Caco-2 (cell line): ENCODE data around the gene ARMH1. TPM values are rescaled to one million over a fixed set of nuclear protein-coding genes. Genes with fewer than 3 reads are reported as not detected.
A peak's percentile ranks its signal among the peaks of the same experiment; 100 is the strongest.
"Not testable (repeated sequence)": the region's sequence is repeated elsewhere in the genome, so short reads cannot be mapped to it uniquely, and the experiment has no call there.

ENCODE experiments used
- BruUV-seq: library from RNA; stranded (reverse); fragments of 400-500 nt; replicated peaks from 2 replicates; lab custom pipeline; 2021; lab: Mats Ljungman, UMichigan
- CTCF ChIA-PET: fragments of 300-600 bp; sonication (Branson Sonifier 250); formaldehyde crosslinking; loops from one replicate; lab custom pipeline; 2022; ENCODE audit warnings: antibody characterized with exemption; lab: Charles Lee
- POLR2A ChIA-PET: fragments of 300-600 bp; sonication (Branson Sonifier 250); formaldehyde crosslinking; loops from one replicate; lab custom pipeline; 2022; ENCODE audit warnings: antibody characterized with exemption; lab: Charles Lee
- DNase-seq, 2 experiments: peaks; one replicate each; pipeline versions ENCODE4 v3.0.0 to v3.0.0-alpha.2; 2020 to 2022
- H3K27me3 ChIP-seq: replicated peaks from 2 replicates; pipeline ENCODE4 v1.6.0; 2011; ENCODE audit warnings: low read length; ENCODE audit not compliant: control insufficient read depth, insufficient read depth
- H3K36me3 ChIP-seq: 2 replicates; pipeline ENCODE4 v1.5.1; 2011; ENCODE audit warnings: low read length; ENCODE audit not compliant: control insufficient read depth, insufficient read depth
- H3K4me1 ChIP-seq: fragments of 250-450 bp; sonication (Bioruptor Pico); 2 replicates; pipeline ENCODE4 v1.5.1; 2020; ENCODE audit warnings: mild to moderate bottlenecking
- H3K4me3 ChIP-seq: 2 replicates; pipeline ENCODE4 v1.5.1; 2011; ENCODE audit warnings: low read depth, mild to moderate bottlenecking, control low read depth, low read length
- H3K9me3 ChIP-seq: fragments of 250-450 bp; sonication (Bioruptor Pico); 2 replicates; pipeline ENCODE4 v1.5.1; 2020; ENCODE audit warnings: mild to moderate bottlenecking, moderate library complexity
- H3K27ac Mint-ChIP-seq: one replicate; pipeline ENCODE4 v1.8.0; 2022; ENCODE audit warnings: mixed read lengths; ENCODE audit not compliant: unreplicated experiment
- H3K27me3 Mint-ChIP-seq: one replicate; pipeline ENCODE4 v1.8.0; 2022; ENCODE audit warnings: mixed read lengths; ENCODE audit not compliant: insufficient read depth, unreplicated experiment
- H3K36me3 Mint-ChIP-seq: one replicate; pipeline ENCODE4 v1.8.0; 2022; ENCODE audit warnings: mild to moderate bottlenecking, mixed read lengths; ENCODE audit not compliant: insufficient read depth, unreplicated experiment
- H3K4me1 Mint-ChIP-seq: one replicate; pipeline ENCODE4 v1.8.0; 2022; ENCODE audit warnings: low read depth, mixed read lengths; ENCODE audit not compliant: unreplicated experiment
- H3K4me3 Mint-ChIP-seq: one replicate; pipeline ENCODE4 v1.8.0; 2022; ENCODE audit warnings: mild to moderate bottlenecking, moderate library complexity, mixed read lengths; ENCODE audit not compliant: unreplicated experiment
- H3K9me3 Mint-ChIP-seq: one replicate; pipeline ENCODE4 v1.8.0; 2022; ENCODE audit warnings: mixed read lengths; ENCODE audit not compliant: unreplicated experiment
- CTCF ChIP-seq, 2 experiments: fragments of 200-600 bp in 1 of 2; IDR thresholded peaks; 1 replicate in 1 of 2; 2 replicates in 1 of 2; pipeline versions ENCODE4 v1.5.1 to v1.8.0; 2011 to 2022; ENCODE audit warnings: antibody characterized with exemption in 1 of 2, control low read depth in 1 of 2, inconsistent platforms in 1 of 2, low read depth in 1 of 2, low read length in 1 of 2, mild to moderate bottlenecking in 1 of 2, moderate library complexity in 1 of 2; ENCODE audit not compliant: insufficient read depth in 1 of 2, severe bottlenecking in 1 of 2, unreplicated experiment in 1 of 2
- intact Hi-C: fragments of 100-400 bp; cut with micrococcal nuclease; formaldehyde crosslinking; loops from one replicate; pipeline ENCODE4 v1.10.0; 2022; ENCODE audit not compliant: unreplicated experiment
- total RNA-seq: library from RNA; stranded (reverse); gene quantifications from 2 replicates; pipeline ENCODE4 v1.2.3, GENCODE V29; 2022

The ARMH1 gene
- total RNA-seq, 1 experiment from 2014 or later = not detected

GRCh38 chr1:44733784-44734183 is 59.3 kb downstream of the ARMH1 start:
- BruUV-seq = no TSS peak
- Mint-ChIP-seq H3K27ac (no peak overlapping the region), H3K36me3 (peaks cover 18% of the 10 kb centered on the region), H3K9me3 (peaks cover 9% of the 10 kb centered on the region), H3K4me1 (no peaks in the 10 kb centered on the region), H3K27me3 (no peaks in the 10 kb centered on the region), H3K4me3 (no peak overlapping the region)
- Histone ChIP-seq H3K4me3 (no peak overlapping the region), H3K27me3 (no peaks in the 10 kb centered on the region), H3K9me3 (no peaks in the 10 kb centered on the region), H3K36me3 (no peaks in the 10 kb centered on the region), H3K4me1 (no peaks in the 10 kb centered on the region)
- intact Hi-C loops = loop anchor here (5.0 kb wide), 1 partner anchor 59 kb away; no protein-coding TSS in a partner anchor
- no peak for TF ChIP-seq CTCF (IDR thresholded peaks at IDR 0.05; ENCODE audit: insufficient read depth in 1 of 2, low read depth in 1 of 2, low read length in 1 of 2, severe bottlenecking in 1 of 2, unreplicated experiment in 1 of 2)
- DNase-seq = no peak
- ChIA-PET POLR2A (interaction anchor here (1.1 kb wide), 1 partner anchor 16 kb away, joined by 4 read pairs; no protein-coding TSS in a partner anchor), CTCF (interaction anchor here (0.6 kb wide), 1 partner anchor 17 kb away, joined by 3 read pairs; no protein-coding TSS in a partner anchor)

GRCh38 chr1:44735992-44736391 is 61.5 kb downstream of the ARMH1 start:
- no peaks in the 10 kb centered on the region for H3K27me3 Mint-ChIP-seq
- no peaks in the 10 kb centered on the region for H3K4me1 Mint-ChIP-seq
- Histone ChIP-seq H3K9me3 (no peaks in the 10 kb centered on the region), H3K36me3 (no peaks in the 10 kb centered on the region), H3K4me3 (no peak overlapping the region), H3K27me3 (no peaks in the 10 kb centered on the region), H3K4me1 (no peaks in the 10 kb centered on the region)
- no peak overlapping the region for H3K27ac Mint-ChIP-seq
- H3K4me3 Mint-ChIP-seq = no peak overlapping the region
- no peak for DNase-seq
- POLR2A ChIA-PET = interaction anchor here (0.6 kb wide), 1 partner anchor 15 kb away, joined by 7 read pairs; no protein-coding TSS in a partner anchor
- peaks cover 9% of the 10 kb centered on the region for H3K9me3 Mint-ChIP-seq
- intact Hi-C loops = no loop called here
- CTCF ChIA-PET = no interaction called here
- TF ChIP-seq CTCF (IDR thresholded peaks at IDR 0.05; ENCODE audit: insufficient read depth in 1 of 2, low read depth in 1 of 2, low read length in 1 of 2, severe bottlenecking in 1 of 2, unreplicated experiment in 1 of 2) = no peak
- H3K36me3 Mint-ChIP-seq = peaks cover 27% of the 10 kb centered on the region
- no TSS peak for BruUV-seq

GRCh38 chr1:44738953-44739306 is 64.4 kb downstream of the ARMH1 start:
- Mint-ChIP-seq H3K36me3 (peaks cover 46% of the 10 kb centered on the region), H3K27ac (peak overlapping the region; percentile 97), H3K4me3 (peak overlapping the region; percentile 99)
- POLR2A ChIA-PET, H3K9me3 ChIP-seq, CTCF ChIA-PET, H3K9me3 Mint-ChIP-seq, H3K4me1 Mint-ChIP-seq, H3K27me3 Mint-ChIP-seq, DNase-seq, H3K36me3 ChIP-seq, H3K4me1 ChIP-seq, H3K27me3 ChIP-seq: not testable (repeated sequence)
- TSS peak; percentile 99 for BruUV-seq
- H3K4me3 ChIP-seq = peak overlapping the region; percentile 36
- intact Hi-C loops = loop anchor here (1.0 kb wide), 1 partner anchor 8 kb away; the partner anchor contains the start of gene RNU5D-1
